HepG2 (cell line): ENCODE measurements around the gene TMEM132D. TPM values are rescaled to one million over a fixed set of nuclear protein-coding genes. Genes with fewer than 3 reads are reported as not detected.

ENCODE experiments used
- ATAC-seq: fragments of 200-7000 bp; cut with Tn5 transposase; 3 replicates; pipeline ENCODE4 v1.9.1; 2020; ENCODE audit warnings: mild to moderate bottlenecking, moderate library complexity
- BruUV-seq: library from RNA; stranded (reverse); fragments of 400-500 nt; replicated peaks from 2 replicates; lab custom pipeline; 2021; lab: Mats Ljungman, UMichigan
- CTCF ChIA-PET: fragments of 300-600 bp; formaldehyde crosslinking; extraction: SDS; loops from one replicate; lab custom pipeline; 2021; ENCODE audit warnings: low total read pairs, inconsistent platforms, low intra/inter-chr PET ratio; lab: Yijun Ruan, JAX
- POLR2A ChIA-PET: fragments of 350-600 bp; sonication (Branson Sonifier 250); formaldehyde crosslinking; loops from one replicate; lab custom pipeline; 2020; ENCODE audit warnings: antibody characterized with exemption, inconsistent platforms; lab: Yijun Ruan, JAX
- DNase-seq: peaks from one replicate; pipeline ENCODE4 v3.0.0-alpha.2; 2015; ENCODE audit warnings: low spot score
- FAIRE-seq: peaks from 3 replicates; lab custom pipeline; 2011; peaks lifted over from hg19 to GRCh38; lab: Jason Lieb, UNC
- H2AFZ ChIP-seq: one replicate; pipeline ENCODE4 v1.6.1; 2011; ENCODE audit warnings: low read length, inconsistent platforms
- H3K27ac ChIP-seq: fragments of 300-600 bp; 3 replicates; pipeline ENCODE4 v1.8.0; 2011; ENCODE audit warnings: mixed run types, mild to moderate bottlenecking, mixed read lengths, low read length, inconsistent platforms; ENCODE audit not compliant: insufficient read depth; ENCODE audit errors: extremely low read length
- H3K27me3 ChIP-seq, 2 experiments: fragments of 200-600 bp in 1 of 2; 2 replicates in 1 of 2; 3 replicates in 1 of 2; pipeline versions ENCODE4 v1.6.0 to v1.8.0; 2011; ENCODE audit warnings: low read length in 2 of 2, mild to moderate bottlenecking in 2 of 2, moderate library complexity in 2 of 2, inconsistent platforms in 1 of 2; ENCODE audit not compliant: insufficient read depth in 2 of 2, control insufficient read depth in 1 of 2
- H3K36me3 ChIP-seq, 2 experiments: fragments of 200-600 bp in 1 of 2; replicated peaks in 1 of 2; 2 replicates in 1 of 2; 3 replicates in 1 of 2; pipeline versions ENCODE4 v1.5.1 to v1.8.0; 2011; ENCODE audit warnings: low read length in 2 of 2, inconsistent platforms in 1 of 2; ENCODE audit not compliant: insufficient read depth in 2 of 2, control insufficient read depth in 1 of 2
- H3K4me1 ChIP-seq: 2 replicates; pipeline ENCODE4 v1.5.1; 2012; ENCODE audit warnings: low read length, inconsistent platforms; ENCODE audit not compliant: insufficient read depth
- H3K4me2 ChIP-seq: 2 replicates; pipeline ENCODE4 v1.6.0; 2011; ENCODE audit warnings: low read depth, low read length, inconsistent platforms
- H3K4me3 ChIP-seq, 3 experiments: fragments of 200-600 bp in 1 of 3; sonication (generic), shearing (Covaris generic) in 1 of 3; replicated peaks in 1 of 3; 2 replicates each; pipeline ENCODE4 v1.5.1; 2011 to 2016; ENCODE audit warnings: low read length in 3 of 3, inconsistent platforms in 2 of 3, low read depth in 2 of 3, mild to moderate bottlenecking in 2 of 3, control low read depth in 1 of 3, mixed read lengths in 1 of 3; ENCODE audit not compliant: insufficient read depth in 1 of 3
- H3K79me2 ChIP-seq: one replicate; pipeline ENCODE4 v1.6.1; 2011; ENCODE audit warnings: low read length, inconsistent platforms; ENCODE audit not compliant: insufficient read depth
- H3K9ac ChIP-seq: 2 replicates; pipeline ENCODE4 v1.6.0; 2011; ENCODE audit warnings: mild to moderate bottlenecking, low read depth, low read length, inconsistent platforms; ENCODE audit not compliant: insufficient read depth
- H3K9me3 ChIP-seq: 2 replicates; pipeline ENCODE4 v1.5.1; 2012; ENCODE audit warnings: mild to moderate bottlenecking, low read length
- H4K20me1 ChIP-seq: 2 replicates; pipeline ENCODE4 v1.6.0; 2011; ENCODE audit warnings: inconsistent platforms, mild to moderate bottlenecking, low read length, moderate library complexity; ENCODE audit not compliant: insufficient read depth
- ATF1 ChIP-seq: IDR thresholded peaks from 2 replicates; pipeline ENCODE4 v1.6.1; 2016; ENCODE audit warnings: mild to moderate bottlenecking, control low read depth
- HES4 ChIP-seq: sonication (generic); formaldehyde crosslinking; IDR thresholded peaks from 2 replicates; pipeline ENCODE4 v1.9.0; 2021; ENCODE audit warnings: mild to moderate bottlenecking, missing genetic modification reagents, borderline replicate concordance
- MIER3 ChIP-seq: IDR thresholded peaks from 2 replicates; pipeline ENCODE4 v1.6.1; 2016; ENCODE audit warnings: missing compliant biosample characterization, borderline replicate concordance
- MLLT10 ChIP-seq: sonication (generic); formaldehyde crosslinking; IDR thresholded peaks from 2 replicates; pipeline ENCODE4 v1.4.0; 2020; ENCODE audit warnings: missing genetic modification reagents
- MYNN ChIP-seq: sonication (generic); formaldehyde crosslinking; IDR thresholded peaks from 2 replicates; pipeline ENCODE4 v1.4.0; 2020; ENCODE audit warnings: mild to moderate bottlenecking, low read depth, missing genetic modification reagents
- PCBP2 ChIP-seq: fragments of 200-400 bp; formaldehyde crosslinking; optimal IDR thresholded peaks from 2 replicates; pipeline ENCODE3; 2018; ENCODE audit warnings: low read length, low read depth; ENCODE audit not compliant: poor library complexity, severe bottlenecking
- SRSF1 ChIP-seq: fragments of 200-400 bp; formaldehyde crosslinking; optimal IDR thresholded peaks from 2 replicates; pipeline ENCODE3; 2017; ENCODE audit warnings: mild to moderate bottlenecking, low read depth, low read length, moderate library complexity
- ZNF282 ChIP-seq: fragments of 450-650 bp; IDR thresholded peaks from 2 replicates; pipeline ENCODE4 v1.6.1; 2018; ENCODE audit not compliant: partially characterized antibody
- ZNF556 ChIP-seq: sonication (generic); formaldehyde crosslinking; IDR thresholded peaks from 2 replicates; pipeline ENCODE4 v1.4.0; 2020; ENCODE audit warnings: mild to moderate bottlenecking, missing genetic modification reagents, borderline replicate concordance
- ZNF660 ChIP-seq: sonication (generic); formaldehyde crosslinking; IDR thresholded peaks from 2 replicates; pipeline ENCODE4 v1.5.1; 2020; ENCODE audit warnings: mild to moderate bottlenecking, low read depth, missing genetic modification reagents, borderline replicate concordance
- ZNF776 ChIP-seq: sonication (generic); formaldehyde crosslinking; IDR thresholded peaks from 2 replicates; pipeline ENCODE4 v1.4.0; 2020; ENCODE audit warnings: mild to moderate bottlenecking, missing genetic modification reagents
- ZNF841 ChIP-seq: sonication (generic); formaldehyde crosslinking; IDR thresholded peaks from 2 replicates; pipeline ENCODE4 v1.8.1; 2023; ENCODE audit warnings: missing genetic modification reagents, borderline replicate concordance
- ZNF891 ChIP-seq: sonication (generic); formaldehyde crosslinking; IDR thresholded peaks from 2 replicates; pipeline ENCODE4 v1.5.0; 2020; ENCODE audit warnings: mild to moderate bottlenecking, missing genetic modification reagents
- ZSCAN31 ChIP-seq: sonication (generic); formaldehyde crosslinking; IDR thresholded peaks from 2 replicates; pipeline ENCODE4 v1.5.0; 2020; ENCODE audit warnings: low read depth, mild to moderate bottlenecking, missing genetic modification reagents
- WGBS: methylation state at CpG from one replicate; pipeline ENCODE4 v1.1.6; 2017; ENCODE audit warnings: low lambda C conversion rate; 5-methylcytosine and 5-hydroxymethylcytosine counted together
- in situ Hi-C: cut with HindIII; loops from 2 replicates; pipeline ENCODE4 v1.10.0; 2017; ENCODE audit warnings: low pct_unique_long_range_greater_than_20kb; ENCODE audit not compliant: extremely low pct_ligation_motif_present
- intact Hi-C: fragments of 100-400 bp; cut with micrococcal nuclease; formaldehyde crosslinking; loops from one replicate; pipeline ENCODE4 v1.10.0; 2022; ENCODE audit not compliant: unreplicated experiment
- polyA plus RNA-seq, 8 experiments: library from polyadenylated mRNA; depleted of rRNA in 3 of 8; stranded (reverse) in 7 of 8; unstranded in 1 of 8; fragments of >200 nt; fragmentation: Illumina TruSeq in 4 of 8; extraction: Trizol in 4 of 8; gene quantifications; 2 replicates each; pipeline versions ENCODE4 v1.2.1 to v1.2.3, GENCODE V29; 2011 to 2016; ENCODE audit warnings: low read depth in 4 of 8, missing spikeins in 1 of 8, mixed read lengths in 1 of 8; ENCODE audit not compliant: insufficient read depth in 1 of 8
- total RNA-seq, 5 experiments: library from RNA; depleted of rRNA; stranded (reverse); fragments of >200 nt; fragmentation: Illumina TruSeq; extraction: Trizol; gene quantifications; 2 replicates each; pipeline ENCODE4 v1.2.3, GENCODE V29; 2016; ENCODE audit warnings: low read depth in 1 of 5
- TF ChIP-seq, protein P1 (sequence below): IDR thresholded peaks from 2 replicates; pipeline ENCODE4 v1.6.1; 2012; ENCODE audit warnings: inconsistent platforms
- TF ChIP-seq, protein P2 (sequence below): sonication (generic); formaldehyde crosslinking; IDR thresholded peaks from 2 replicates; pipeline ENCODE4 v1.4.0; 2020; ENCODE audit warnings: missing genetic modification reagents
- TF ChIP-seq, protein P3 (sequence below), 2 experiments: fragments of 450-650 bp in 1 of 2; sonication (generic) in 1 of 2; formaldehyde crosslinking; IDR thresholded peaks; 2 replicates each; pipeline versions ENCODE4 v1.5.0 to v1.8.0; 2020 to 2022; ENCODE audit warnings: mild to moderate bottlenecking in 1 of 2, missing genetic modification reagents in 1 of 2
- TF ChIP-seq, protein P4 (sequence below): sonication (generic); formaldehyde crosslinking; IDR thresholded peaks from 2 replicates; pipeline ENCODE4 v1.5.0; 2020; ENCODE audit warnings: mild to moderate bottlenecking, missing genetic modification reagents, borderline replicate concordance

TMEM132D gene
- total and polyA plus RNA-seq, 2 of the 13 experiments (the other 11 are each of a cell fraction or from before 2014, with no cell fraction given): not detected

DNA sequence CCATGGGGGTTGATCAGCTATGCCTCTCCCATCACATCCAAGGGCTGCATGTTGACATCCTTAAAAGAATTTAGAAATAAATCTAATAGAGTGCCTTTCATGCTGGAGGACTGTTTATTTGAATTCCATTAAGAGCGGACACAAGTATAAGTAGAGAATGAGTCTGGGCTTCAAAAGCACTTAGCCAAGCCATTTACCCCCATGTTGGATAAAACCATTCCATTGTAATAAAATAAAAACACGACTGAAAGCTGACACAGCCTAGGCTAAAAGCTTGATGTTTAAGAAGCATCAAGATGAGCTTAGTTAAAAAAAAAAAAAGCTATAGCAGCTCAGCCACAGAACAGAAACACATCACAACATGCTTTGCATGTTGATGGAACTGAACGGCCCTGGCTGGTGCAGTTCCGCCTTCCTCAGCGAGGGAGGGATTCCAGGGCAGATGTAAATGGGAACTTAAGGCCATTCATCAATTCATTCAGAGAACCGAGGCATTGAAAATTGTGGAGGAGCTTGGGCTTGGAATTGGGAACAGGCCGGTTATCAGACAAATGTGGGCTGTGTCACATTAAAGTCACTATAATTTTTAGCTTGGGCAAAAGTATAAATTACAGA lies 41.2 kb downstream of the TMEM132D start:
- FAIRE-seq: no peak
- no peak overlapping the region for H3K4me2 ChIP-seq
- DNase-seq: no peak
- no peaks in the 10 kb centered on the region for H3K36me3 ChIP-seq
- TF ChIP-seq ZNF891 (CRISPR knock-in tag) (no peak), ZNF556 (CRISPR knock-in tag) (no peak), MYNN (no peak), MIER3 (CRISPR knock-in tag) (no peak), MLLT10 (CRISPR knock-in tag) (no peak), ATF1 (no peak), PCBP2 (no peak), ZSCAN31 (CRISPR knock-in tag) (no peak), SRSF1 (no peak), ZNF660 (CRISPR knock-in tag) (no peak), ZNF282 (no peak), ZNF841 (CRISPR knock-in tag) (no peak), ZNF776 (CRISPR knock-in tag) (no peak), HES4 (CRISPR knock-in tag) (no peak)
- TF ChIP-seq, protein P1, sequence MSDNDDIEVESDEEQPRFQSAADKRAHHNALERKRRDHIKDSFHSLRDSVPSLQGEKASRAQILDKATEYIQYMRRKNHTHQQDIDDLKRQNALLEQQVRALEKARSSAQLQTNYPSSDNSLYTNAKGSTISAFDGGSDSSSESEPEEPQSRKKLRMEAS: no peak
- TF ChIP-seq, protein P2, sequence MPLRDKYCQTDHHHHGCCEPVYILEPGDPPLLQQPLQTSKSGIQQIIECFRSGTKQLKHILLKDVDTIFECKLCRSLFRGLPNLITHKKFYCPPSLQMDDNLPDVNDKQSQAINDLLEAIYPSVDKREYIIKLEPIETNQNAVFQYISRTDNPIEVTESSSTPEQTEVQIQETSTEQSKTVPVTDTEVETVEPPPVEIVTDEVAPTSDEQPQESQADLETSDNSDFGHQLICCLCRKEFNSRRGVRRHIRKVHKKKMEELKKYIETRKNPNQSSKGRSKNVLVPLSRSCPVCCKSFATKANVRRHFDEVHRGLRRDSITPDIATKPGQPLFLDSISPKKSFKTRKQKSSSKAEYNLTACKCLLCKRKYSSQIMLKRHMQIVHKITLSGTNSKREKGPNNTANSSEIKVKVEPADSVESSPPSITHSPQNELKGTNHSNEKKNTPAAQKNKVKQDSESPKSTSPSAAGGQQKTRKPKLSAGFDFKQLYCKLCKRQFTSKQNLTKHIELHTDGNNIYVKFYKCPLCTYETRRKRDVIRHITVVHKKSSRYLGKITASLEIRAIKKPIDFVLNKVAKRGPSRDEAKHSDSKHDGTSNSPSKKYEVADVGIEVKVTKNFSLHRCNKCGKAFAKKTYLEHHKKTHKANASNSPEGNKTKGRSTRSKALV: no peak
- TF ChIP-seq, protein P3, sequence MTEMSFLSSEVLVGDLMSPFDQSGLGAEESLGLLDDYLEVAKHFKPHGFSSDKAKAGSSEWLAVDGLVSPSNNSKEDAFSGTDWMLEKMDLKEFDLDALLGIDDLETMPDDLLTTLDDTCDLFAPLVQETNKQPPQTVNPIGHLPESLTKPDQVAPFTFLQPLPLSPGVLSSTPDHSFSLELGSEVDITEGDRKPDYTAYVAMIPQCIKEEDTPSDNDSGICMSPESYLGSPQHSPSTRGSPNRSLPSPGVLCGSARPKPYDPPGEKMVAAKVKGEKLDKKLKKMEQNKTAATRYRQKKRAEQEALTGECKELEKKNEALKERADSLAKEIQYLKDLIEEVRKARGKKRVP (CRISPR knock-in tag; IDR thresholded peaks at IDR 0.05): no peak
- TF ChIP-seq, protein P4, sequence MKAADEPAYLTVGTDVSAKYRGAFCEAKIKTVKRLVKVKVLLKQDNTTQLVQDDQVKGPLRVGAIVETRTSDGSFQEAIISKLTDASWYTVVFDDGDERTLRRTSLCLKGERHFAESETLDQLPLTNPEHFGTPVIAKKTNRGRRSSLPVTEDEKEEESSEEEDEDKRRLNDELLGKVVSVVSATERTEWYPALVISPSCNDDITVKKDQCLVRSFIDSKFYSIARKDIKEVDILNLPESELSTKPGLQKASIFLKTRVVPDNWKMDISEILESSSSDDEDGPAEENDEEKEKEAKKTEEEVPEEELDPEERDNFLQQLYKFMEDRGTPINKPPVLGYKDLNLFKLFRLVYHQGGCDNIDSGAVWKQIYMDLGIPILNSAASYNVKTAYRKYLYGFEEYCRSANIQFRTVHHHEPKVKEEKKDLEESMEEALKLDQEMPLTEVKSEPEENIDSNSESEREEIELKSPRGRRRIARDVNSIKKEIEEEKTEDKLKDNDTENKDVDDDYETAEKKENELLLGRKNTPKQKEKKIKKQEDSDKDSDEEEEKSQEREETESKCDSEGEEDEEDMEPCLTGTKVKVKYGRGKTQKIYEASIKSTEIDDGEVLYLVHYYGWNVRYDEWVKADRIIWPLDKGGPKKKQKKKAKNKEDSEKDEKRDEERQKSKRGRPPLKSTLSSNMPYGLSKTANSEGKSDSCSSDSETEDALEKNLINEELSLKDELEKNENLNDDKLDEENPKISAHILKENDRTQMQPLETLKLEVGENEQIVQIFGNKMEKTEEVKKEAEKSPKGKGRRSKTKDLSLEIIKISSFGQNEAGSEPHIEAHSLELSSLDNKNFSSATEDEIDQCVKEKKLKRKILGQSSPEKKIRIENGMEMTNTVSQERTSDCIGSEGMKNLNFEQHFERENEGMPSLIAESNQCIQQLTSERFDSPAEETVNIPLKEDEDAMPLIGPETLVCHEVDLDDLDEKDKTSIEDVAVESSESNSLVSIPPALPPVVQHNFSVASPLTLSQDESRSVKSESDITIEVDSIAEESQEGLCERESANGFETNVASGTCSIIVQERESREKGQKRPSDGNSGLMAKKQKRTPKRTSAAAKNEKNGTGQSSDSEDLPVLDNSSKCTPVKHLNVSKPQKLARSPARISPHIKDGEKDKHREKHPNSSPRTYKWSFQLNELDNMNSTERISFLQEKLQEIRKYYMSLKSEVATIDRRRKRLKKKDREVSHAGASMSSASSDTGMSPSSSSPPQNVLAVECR (CRISPR knock-in tag): no peak
- TF ChIP-seq, all 625 proteins: peak for 0
- no peak overlapping the region for H3K9ac ChIP-seq
- BruUV-seq: no TSS peak
- ATAC-seq: no peak
- ChIA-PET CTCF (no interaction called here), POLR2A (no interaction called here)
- in situ Hi-C loops (no loop called here), intact Hi-C loops (no loop called here)
- H2AFZ ChIP-seq: no peak overlapping the region
- no peaks in the 10 kb centered on the region for H3K79me2 ChIP-seq
- H3K9me3 ChIP-seq: peaks cover 25% of the 10 kb centered on the region
- H4K20me1 ChIP-seq: no peaks in the 10 kb centered on the region
- no peak overlapping the region for H3K27ac ChIP-seq
- no peaks in the 10 kb centered on the region for H3K4me1 ChIP-seq
- 4% methylated on average over 7 of the region's 7 CpGs for WGBS
- H3K4me3 ChIP-seq: no peak overlapping the region
- no peaks in the 10 kb centered on the region; a peak in 1 of 5 replicates for H3K27me3 ChIP-seq
